GM08714 (cell line): ENCODE results near the gene DCP1B.

Experiments used
- H3K4me3 ChIP-seq: fragments of 200-500 bp; sonication (Bioruptor generic); 2 replicates; pipeline ENCODE4 v1.5.1; 2014; ENCODE audit warnings: mild to moderate bottlenecking, low read length, inconsistent platforms
- ZNF274 ChIP-seq: IDR thresholded peaks from 2 replicates; pipeline ENCODE4 v1.6.1; 2012; ENCODE audit warnings: mild to moderate bottlenecking, low read depth, low read length

Gene DCP1B

DNA sequence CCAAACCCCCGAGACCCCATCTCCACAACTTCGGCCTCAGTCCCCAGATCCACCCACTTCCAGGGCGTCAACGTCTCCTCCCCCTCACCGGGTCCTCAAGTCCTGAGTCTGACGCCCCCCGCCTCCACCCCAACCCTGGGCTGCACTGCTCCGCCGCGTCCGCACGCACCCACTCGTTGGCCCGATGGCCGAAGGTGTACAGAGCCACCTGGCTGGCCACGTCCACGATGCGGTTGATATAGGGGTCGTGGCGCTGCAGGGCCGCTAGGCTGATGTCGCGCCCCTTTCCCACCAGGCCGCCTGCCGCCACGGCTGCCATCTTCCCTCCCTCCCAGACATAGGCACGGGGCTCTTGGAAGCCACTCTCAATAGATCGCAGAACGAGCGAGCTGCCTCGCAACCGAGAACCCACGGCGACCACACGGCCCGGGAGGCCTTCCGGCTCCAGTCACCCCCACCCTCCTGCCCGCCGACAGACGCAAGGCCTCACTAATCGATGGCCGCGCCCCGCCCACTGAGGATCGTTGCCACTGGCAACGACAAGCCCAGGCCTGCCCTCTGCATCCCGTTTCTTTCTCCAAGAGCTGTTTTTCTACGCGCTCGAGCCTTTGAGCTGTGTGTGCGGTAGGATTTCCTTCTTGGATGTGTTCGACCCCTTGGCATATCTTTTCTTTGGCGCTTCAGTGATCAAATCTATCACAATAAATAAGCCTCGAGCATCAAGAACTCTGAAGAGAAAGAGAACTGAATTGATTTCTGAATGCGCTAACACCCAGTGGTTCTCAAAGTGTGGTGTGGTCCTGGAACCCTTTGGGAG is at the start of gene DCP1B:
Gene DCP1B (minus strand): TSS at position 345 of the 817 bp plus-strand sequence. CDS start 26 bp downstream, at position 319.
- no peak for TF ChIP-seq ZNF274
- peak within 1 kb of the TSS; percentile 85 for H3K4me3 ChIP-seq

DNA sequence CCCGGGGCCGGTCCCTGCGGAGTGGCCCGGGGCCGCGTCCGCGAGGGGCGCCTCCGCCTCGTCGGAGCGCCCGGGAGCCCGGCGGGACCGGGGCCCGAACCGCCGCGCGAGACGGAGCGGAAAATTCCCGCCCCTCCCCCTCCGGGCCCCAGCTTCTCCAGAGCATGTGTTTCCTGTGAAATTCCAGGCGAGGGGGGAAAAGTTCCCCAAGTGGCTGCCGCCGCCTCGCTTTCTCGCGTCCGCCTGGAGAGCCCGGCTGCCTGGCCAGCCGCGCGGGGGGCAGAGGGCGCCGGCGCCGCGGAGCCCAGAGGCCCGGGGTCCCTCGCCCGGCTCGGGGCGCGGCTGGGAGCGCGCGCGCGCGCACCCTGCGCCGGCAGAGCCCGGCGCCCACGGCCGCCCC is 49.4 kb upstream of the DCP1B start:
- no peak for TF ChIP-seq ZNF274
- H3K4me3 ChIP-seq: peak overlapping the region; percentile 37; the same call in 1 of the 2 replicates

DNA sequence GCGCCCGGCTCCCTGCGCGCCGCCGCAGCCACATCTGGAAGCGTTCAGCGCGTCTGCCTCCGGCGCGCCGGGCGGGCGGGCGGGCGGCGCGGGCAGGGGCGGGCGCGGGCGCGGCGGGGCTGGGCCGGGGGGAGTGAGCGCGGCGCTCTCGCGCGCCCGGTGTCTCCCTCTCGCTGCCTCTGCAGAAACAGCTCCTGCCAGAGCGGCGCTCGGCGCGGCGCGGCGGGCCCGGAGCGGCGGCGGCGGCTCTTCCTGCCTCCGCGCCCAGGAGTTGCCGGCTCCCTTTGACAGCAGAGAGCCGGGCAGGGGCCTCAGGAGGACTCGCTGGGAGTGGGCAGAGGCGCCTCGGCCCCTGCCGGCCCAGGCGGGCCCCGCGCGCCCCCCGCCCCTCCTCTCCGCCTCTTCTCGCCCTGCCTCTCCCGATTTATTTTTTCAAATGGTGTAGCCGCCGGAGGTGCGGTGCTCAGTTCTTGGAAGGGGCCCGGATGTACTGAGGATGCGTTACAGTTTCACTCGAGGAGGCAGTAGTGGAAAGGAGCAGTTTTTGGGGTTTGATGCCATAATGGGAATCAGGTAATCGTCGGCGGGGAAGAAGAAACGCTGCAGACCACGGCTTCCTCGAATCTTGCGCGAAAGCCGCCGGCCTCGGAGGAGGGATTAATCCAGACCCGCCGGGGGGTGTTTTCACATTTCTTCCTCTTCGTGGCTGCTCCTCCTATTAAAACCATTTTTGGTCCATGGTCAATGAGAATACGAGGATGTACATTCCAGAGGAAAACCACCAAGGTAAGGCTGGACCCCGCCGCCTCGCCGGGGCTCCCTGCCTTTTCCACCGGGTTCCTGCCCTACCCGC is 48.8 kb upstream of the DCP1B start, which contains the start of gene CACNA1C:
Gene CACNA1C (plus strand): TSS at position 162 of the 853 bp plus-strand sequence. CDS start 576 bp downstream, at position 738.
- TF ChIP-seq ZNF274: no peak
- H3K4me3 ChIP-seq: peak within 1 kb of the TSS; percentile 37

DNA sequence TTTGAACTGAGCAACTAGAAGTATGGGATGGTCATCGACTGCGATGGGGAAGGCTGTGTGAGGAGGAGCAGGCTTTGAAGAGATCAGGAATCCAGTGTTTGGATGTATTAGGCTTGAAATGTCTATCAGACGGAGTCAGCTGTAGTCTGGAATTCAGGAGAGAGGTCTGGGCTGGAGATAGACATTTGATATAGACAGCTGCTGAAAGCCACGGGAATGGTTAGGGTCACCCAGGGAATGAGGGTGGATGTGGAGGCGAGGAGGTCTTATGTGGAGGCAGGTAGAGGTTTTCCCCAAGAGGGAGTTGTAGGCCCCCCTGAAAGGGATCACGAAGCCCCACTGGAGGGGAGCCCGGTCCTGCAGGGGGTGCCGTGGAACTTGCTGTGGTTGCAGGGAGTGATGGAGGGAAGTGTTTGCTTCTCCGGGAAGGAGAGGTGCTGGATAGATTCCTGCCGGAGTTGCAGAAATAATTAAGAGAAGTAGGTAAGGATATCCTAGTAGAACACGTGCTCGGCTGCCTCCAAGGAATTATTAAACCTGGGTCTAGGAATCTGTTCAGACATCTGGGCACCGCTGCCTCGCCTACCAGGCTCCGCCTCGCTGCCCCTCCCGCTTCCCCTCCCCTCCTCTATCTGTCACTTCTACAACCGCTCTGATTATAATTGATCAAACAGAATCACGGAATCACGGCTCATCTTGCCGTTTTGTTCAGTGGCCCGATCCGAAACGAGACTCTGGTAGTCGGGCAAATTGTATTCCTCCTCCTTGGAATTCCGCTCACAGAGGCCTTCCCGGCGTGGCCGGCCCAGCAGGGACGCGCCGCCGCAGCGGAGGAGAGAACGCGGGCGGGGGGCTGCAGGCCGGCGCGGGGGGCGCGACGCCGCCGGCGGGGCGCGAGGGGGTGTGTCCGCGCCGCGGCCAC is 47.7 kb upstream of the DCP1B start:
- no peak overlapping the region for H3K4me3 ChIP-seq

DNA sequence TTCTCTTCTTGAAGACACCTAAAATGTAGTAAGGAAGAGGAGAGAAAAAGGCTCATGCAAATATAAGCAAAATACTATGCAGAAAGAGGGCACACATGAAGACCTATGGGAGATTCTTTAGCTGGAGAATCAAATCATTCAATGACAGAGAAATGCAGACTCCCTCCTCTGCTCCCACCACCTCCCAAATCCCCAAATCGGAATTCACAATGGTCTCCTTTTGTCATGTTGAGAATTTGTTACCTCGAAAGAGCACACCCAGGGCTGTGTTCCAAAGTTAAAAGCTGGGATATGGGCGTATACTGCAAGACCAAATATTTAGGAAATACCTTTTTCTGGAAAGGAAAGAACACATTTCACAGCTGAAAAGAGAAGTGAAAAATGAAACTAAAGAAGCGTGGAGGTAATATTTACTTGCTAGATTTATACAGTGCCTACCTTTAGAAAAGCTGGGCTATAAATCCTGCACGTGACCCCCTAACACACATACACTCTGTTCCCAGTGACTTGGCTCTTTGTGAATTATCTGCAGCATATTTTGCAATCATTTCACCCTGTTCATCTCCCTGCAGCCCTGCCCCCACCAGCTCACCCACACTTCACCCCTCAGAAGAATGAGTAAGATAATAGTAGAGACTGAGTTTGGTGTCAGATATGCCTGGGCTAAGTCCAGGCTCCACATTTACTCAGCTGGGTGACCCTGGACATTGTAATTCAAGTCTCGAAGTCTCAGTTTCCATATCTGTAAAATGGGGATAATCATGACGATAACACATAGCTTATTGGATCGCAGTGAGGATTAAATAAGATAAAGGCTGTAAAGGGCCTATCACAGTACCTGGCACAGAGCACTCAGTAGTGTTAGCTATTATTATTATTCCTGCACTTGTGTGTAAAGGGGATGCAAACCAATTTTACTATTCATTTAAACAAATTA is 45.6 kb upstream of the DCP1B start:
- H3K4me3 ChIP-seq: no peak overlapping the region
- TF ChIP-seq ZNF274: no peak

More for the DNA sequence above, 47.7 kb upstream of the DCP1B start:
- TF ChIP-seq ZNF274: no peak

DNA sequence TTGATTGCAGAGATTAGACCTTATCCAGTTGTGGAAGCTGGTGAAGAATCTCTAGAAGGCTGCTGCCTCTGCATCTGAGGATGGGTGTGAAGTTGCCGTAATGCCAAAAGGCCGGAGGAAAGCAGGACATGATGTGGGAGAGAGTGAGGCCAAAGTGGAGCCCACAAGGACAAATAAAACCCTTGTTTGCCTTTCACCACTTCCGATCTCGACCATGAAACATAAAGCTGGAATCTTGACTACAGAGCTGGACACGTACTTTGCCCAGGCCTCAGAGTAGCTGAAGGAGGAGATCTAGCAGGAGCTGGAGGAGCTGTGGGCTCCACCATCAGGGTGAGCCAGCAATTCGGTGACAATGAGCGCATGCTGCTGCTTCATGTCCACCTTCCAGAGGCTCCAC is 43.5 kb upstream of the DCP1B start:
- no peak overlapping the region for H3K4me3 ChIP-seq
- no peak for TF ChIP-seq ZNF274

DNA sequence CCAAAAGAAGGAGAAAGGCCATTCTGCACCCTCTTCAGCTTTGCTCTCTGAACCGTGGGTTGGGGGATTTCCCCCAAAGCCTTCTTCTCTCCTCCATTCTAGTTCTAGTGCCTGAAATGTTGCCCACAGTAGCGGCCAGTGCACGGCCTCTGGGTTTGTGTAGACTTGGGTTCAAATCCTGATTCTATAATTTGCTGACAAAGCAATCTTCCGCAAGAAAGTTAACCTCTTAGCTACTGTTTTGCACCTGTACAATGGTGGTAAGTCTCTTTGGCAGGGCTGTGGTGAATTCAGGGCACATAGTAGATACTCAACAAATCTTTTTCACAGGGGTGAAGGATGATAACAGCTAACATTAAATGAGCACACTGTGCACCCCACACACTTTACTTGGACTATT is 42.7 kb upstream of the DCP1B start:
- no peak overlapping the region for H3K4me3 ChIP-seq
- no peak for TF ChIP-seq ZNF274

DNA sequence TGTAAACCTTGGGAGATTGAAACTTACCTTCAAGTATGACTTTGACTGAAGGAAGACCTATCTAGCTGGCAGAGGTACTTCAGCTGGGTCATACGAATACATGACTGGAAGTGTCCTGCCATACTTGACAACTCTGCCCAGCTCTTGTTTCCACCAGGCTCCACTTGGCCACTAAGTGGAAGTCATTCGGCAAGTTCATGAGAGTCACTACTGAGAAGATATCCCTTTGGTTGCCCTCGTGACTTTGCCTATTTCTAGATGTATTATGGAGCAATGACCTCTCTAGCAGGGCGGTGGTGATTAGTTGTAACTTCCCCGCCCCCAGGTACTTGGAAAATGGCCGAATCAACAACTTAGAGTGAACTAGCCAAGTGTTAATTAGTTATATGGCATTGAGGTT is 39.9 kb upstream of the DCP1B start:
- no peak for TF ChIP-seq ZNF274
- H3K4me3 ChIP-seq: no peak overlapping the region

DNA sequence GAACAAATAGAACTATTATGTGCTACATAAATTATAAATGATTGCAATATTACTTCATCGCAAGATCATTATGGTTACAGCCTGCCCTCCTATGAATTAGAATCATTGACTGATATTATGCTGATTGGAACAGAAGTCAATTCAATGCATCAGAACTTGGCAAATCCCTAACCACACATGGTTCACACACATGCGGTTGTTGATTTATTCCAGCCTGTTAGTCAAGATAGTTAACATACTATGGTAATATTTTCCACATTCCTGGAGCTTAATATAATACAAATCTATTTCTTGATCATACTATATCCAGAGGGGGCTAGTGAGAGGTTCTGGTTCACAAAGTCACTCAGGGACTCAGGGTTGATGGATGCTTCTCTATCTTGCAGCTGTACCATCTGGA is 38.8 kb upstream of the DCP1B start:
- no peak overlapping the region for H3K4me3 ChIP-seq
- no peak for TF ChIP-seq ZNF274

DNA sequence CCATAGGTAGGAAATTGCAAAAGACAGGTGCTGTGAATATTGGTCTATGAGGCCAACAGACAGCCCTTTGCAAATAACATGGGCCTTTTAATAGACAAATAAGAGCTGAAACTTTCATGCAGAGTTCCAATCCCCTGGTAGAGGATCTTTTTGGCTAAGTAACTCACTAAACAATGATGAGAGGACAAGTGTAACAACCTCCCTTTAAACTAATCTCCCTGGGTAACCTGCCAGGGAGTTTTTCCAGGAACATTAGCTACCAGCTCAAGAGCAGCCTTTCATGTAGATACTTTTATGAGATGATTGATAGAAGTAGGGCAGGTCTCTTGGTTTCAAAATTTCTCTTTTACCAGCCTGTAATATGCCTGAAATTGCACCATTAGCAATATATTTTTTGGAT is 34.8 kb upstream of the DCP1B start:
- no peak for TF ChIP-seq ZNF274
- H3K4me3 ChIP-seq: no peak overlapping the region

DNA sequence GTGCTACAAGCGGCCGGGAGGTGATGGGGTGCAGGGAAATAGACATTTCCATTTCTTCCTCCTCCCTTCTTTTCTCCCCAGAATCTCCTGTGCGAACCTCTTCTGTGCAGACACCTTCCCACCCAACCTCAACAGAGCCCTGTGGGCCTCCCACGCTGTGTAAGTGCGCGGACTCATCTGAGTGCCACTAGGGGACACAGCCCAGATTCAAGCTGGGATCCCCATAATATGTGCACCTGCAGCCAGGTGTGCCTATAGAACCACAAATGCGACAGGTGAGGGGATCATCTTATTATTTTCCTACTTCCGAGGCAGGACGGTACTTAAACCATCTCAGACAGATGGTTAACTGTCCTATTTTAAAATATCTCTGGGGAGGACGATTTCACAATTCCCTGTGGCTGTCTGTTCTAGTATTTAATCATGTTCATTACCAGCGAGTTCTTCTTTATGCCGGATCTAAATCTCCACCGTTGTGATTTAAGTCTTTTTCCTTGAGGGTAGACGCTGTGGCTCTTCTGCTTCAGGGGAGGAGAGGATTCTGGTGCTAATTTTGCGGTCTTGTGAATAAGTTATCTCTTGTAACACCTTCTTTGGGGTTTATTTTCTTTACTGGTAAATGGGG is 31.3 kb upstream of the DCP1B start:
- no peak for TF ChIP-seq ZNF274

DNA sequence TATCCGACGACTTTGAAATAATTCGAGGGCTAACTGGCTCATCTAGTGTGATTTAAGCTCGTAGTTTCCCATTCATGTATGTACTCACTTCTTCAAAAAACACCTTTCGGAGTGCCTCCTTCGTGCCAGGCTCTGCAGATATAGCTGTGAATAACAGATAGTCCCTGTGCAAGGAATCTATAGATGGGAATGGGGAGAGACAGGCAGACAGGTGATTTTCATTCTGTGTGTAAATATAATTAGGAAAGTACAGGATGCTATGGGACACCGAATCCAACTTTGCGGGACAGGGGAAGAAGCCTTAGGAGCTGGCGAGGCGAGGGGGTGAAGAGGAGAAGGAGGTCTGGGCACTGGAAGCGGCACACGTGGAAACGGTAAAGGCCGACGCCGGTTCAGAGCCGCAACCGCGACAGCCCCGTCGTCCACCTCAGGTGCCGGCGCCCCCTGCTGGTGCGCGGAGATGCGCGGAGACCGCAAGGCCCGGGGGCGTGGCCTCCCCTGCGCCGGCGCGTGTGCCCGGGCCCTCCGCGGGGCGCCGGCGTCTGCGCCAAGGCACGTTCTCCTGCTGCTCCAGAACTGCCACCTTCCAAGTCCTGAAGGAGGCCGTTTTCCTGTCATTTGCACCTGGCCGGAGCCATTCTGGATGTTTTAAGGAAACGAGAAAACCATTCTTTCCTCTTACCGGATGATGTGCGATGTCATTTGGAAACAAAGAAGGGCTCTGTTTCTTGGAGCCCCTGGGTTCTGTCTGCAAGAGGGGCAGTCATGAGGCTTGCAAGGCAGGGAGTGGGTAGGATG is 30.6 kb upstream of the DCP1B start:
- H3K4me3 ChIP-seq: no peak overlapping the region
- no peak for TF ChIP-seq ZNF274

More for the DNA sequence above, 31.3 kb upstream of the DCP1B start:
- H3K4me3 ChIP-seq: no peak overlapping the region
